B cell (primary cell): Measurements from ENCODE around the gene MALL.
"Not testable (repeated sequence)": the region's sequence is repeated elsewhere in the genome, so short reads cannot be mapped to it uniquely, and the experiment has no call there.

Source experiments
- CTCF ChIP-seq: fragments of 200-600 bp; IDR thresholded peaks from one replicate; pipeline ENCODE4 v1.8.0; 2022; ENCODE audit warnings: antibody characterized with exemption, mild to moderate bottlenecking
- EZH2 ChIP-seq: IDR thresholded peaks from 2 replicates; pipeline ENCODE4 v1.6.1; 2012; ENCODE audit warnings: borderline replicate concordance, low read depth, mild to moderate bottlenecking, moderate library complexity, low read length; ENCODE audit not compliant: insufficient read depth, poor library complexity, severe bottlenecking

GRCh38 chr2:110083162-110083561, 32.5 kb downstream of the MALL start:
- not testable (repeated sequence) for TF ChIP-seq CTCF, EZH2
